KOPT-K1 (cell line): ENCODE data around the gene HBD.

Experiments used
- H3K27ac ChIP-seq: fragments of 200-600 bp; sonication (generic); 2 replicates; pipeline ENCODE4 v1.5.1; 2016; ENCODE audit warnings: antibody characterized with exemption, mild to moderate bottlenecking, low read depth, low read length; ENCODE audit not compliant: poor library complexity, severe bottlenecking
- H3K36me3 ChIP-seq: fragments of 200-600 bp; sonication (generic); 2 replicates; pipeline ENCODE4 v1.5.1; 2017; ENCODE audit warnings: antibody characterized with exemption, mild to moderate bottlenecking, low read length, moderate library complexity; ENCODE audit not compliant: insufficient read depth
- H3K9me3 ChIP-seq: fragments of 200-600 bp; sonication (generic); 2 replicates; pipeline ENCODE4 v1.5.1; 2017; ENCODE audit warnings: antibody characterized with exemption, low read length, mild to moderate bottlenecking; ENCODE audit not compliant: insufficient read depth, poor library complexity, severe bottlenecking

HBD gene

DNA sequence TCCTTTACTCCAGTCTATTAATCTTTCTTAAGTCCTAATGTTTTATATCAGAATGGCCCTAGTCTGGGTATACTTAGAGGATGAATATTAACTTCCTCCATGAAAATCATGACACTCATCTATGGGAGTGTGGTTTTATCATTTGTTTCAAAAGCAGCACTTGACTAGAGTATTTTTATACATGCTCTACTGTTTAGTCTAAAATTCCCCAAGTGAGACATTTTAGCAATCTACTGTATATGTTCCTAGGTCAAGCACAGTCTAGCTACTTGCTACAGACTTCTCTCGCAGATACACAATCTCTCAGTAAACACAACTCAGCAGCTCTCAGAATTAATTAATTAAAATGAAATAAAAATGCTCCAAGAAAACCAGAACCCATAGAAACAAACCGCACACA, 4.5 kb downstream of the HBD start:
- Histone ChIP-seq H3K36me3 (no peaks in the 10 kb centered on the region), H3K9me3 (no peaks in the 10 kb centered on the region), H3K27ac (no peak overlapping the region)

DNA sequence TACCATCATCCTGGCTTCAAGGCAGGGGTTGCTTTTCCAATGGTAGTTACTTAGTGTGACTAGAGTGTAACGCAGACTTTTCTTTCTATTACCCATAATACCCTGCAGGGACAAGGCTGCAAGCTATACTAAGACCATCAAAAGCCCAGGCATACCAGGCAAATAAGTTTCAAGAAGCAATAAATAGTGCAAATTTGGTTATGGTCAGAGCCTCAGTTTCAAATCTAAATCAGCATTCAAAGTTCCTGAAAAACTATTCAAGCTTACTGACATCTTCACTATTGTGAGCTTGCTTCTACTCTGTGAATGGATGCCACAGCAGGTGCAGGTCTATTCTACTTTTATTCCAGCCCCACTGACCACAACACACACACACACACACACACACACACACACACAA, 4.9 kb downstream of the HBD start:
- Histone ChIP-seq H3K27ac (no peak overlapping the region), H3K9me3 (no peaks in the 10 kb centered on the region), H3K36me3 (no peaks in the 10 kb centered on the region)

DNA sequence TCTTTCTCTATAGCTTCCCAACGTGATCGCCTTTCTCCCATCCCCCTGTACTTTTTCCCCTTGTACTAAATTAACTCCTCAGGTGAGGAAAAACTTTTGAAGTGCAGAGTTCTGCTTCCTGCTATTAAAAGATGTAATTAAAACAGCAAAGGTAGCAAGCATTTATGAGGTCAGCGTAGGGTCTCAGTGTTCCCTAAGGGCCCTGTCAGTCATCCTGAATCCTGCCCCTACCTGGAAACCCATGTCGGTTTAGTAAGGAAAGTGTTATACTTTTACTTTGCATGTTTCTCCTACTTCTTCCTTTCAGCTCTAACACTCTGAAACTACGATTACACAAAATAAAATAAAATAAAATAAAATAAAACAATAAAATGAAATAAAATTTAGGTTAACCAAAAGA, 6.2 kb downstream of the HBD start:
- Histone ChIP-seq H3K27ac (no peak overlapping the region), H3K9me3 (no peaks in the 10 kb centered on the region), H3K36me3 (no peaks in the 10 kb centered on the region)

DNA sequence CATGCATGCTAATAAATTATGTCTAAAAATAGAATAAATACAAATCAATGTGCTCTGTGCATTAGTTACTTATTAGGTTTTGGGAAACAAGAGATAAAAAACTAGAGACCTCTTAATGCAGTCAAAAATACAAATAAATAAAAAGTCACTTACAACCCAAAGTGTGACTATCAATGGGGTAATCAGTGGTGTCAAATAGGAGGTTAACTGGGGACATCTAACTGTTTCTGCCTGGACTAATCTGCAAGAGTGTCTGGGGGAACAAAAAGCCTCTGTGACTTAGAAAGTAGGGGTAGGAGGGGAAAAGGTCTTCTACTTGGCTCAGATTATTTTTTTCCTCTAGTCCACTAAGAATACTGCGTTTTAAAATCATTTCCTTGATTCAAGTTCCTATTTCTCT, 6.6 kb downstream of the HBD start:
- Histone ChIP-seq H3K27ac (no peak overlapping the region), H3K36me3 (no peaks in the 10 kb centered on the region), H3K9me3 (no peaks in the 10 kb centered on the region)

DNA sequence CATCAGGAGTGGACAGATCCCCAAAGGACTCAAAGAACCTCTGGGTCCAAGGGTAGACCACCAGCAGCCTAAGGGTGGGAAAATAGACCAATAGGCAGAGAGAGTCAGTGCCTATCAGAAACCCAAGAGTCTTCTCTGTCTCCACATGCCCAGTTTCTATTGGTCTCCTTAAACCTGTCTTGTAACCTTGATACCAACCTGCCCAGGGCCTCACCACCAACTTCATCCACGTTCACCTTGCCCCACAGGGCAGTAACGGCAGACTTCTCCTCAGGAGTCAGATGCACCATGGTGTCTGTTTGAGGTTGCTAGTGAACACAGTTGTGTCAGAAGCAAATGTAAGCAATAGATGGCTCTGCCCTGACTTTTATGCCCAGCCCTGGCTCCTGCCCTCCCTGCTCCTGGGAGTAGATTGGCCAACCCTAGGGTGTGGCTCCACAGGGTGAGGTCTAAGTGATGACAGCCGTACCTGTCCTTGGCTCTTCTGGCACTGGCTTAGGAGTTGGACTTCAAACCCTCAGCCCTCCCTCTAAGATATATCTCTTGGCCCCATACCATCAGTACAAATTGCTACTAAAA, 7.5 kb downstream of the HBD start, which contains the start of gene HBB:
TSS of gene HBB (minus strand) at position 340 of the 579 bp plus-strand sequence. CDS start at position 290, 50 bp downstream.
- Histone ChIP-seq H3K27ac (no peak within 1 kb of the TSS), H3K36me3 (no peaks in the 10 kb centered on the region), H3K9me3 (no peaks in the 10 kb centered on the region)

DNA sequence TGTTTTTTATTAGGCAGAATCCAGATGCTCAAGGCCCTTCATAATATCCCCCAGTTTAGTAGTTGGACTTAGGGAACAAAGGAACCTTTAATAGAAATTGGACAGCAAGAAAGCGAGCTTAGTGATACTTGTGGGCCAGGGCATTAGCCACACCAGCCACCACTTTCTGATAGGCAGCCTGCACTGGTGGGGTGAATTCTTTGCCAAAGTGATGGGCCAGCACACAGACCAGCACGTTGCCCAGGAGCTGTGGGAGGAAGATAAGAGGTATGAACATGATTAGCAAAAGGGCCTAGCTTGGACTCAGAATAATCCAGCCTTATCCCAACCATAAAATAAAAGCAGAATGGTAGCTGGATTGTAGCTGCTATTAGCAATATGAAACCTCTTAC, 8.8 kb downstream of the HBD start:
- no peak overlapping the region for H3K27ac ChIP-seq
- H3K9me3 ChIP-seq = no peaks in the 10 kb centered on the region
- no peaks in the 10 kb centered on the region for H3K36me3 ChIP-seq

DNA sequence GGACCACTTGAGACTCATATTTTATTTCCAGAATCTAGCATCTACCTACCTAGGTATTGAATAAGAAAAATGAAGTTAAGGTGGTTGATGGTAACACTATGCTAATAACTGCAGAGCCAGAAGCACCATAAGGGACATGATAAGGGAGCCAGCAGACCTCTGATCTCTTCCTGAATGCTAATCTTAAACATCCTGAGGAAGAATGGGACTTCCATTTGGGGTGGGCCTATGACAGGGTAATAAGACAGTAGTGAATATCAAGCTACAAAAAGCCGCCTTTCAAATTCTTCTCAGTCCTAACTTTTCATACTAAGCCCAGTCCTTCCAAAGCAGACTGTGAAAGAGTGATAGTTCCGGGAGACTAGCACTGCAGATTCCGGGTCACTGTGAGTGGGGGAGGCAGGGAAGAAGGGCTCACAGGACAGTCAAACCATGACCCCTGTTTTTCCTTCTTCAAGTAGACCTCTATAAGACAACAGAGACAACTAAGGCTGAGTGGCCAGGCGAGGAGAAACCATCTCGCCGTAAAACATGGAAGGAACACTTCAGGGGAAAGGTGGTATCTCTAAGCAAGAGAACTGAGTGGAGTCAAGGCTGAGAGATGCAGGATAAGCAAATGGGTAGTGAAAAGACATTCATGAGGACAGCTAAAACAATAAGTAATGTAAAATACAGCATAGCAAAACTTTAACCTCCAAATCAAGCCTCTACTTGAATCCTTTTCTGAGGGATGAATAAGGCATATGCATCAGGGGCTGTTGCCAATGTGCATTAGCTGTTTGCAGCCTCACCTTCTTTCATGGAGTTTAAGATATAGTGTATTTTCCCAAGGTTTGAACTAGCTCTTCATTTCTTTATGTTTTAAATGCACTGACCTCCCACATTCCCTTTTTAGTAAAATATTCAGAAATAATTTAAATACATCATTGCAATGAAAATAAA, 9.5 kb downstream of the HBD start:
- H3K9me3 ChIP-seq = no peaks in the 10 kb centered on the region
- H3K27ac ChIP-seq = no peak overlapping the region
- no peaks in the 10 kb centered on the region for H3K36me3 ChIP-seq

DNA sequence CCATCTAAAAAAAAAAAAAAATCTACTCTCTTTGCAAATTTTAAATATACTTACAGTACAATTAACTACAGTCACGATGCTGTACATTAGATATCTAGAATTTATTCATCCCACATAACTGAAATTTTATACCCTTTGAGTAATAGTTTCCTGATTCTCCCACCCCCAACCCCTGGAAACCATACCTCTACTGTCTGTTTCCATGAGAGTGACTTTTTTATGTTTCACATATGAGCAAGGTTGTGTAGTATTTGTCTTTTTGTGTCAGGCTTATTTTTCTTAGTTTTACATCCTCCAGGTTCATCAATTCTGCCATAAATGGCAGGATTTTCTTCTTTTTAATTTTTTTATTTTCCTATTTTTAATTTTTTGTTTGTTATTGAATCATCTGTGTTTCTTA, 10.6 kb downstream of the HBD start:
- H3K9me3 ChIP-seq = no peaks in the 10 kb centered on the region
- no peak overlapping the region for H3K27ac ChIP-seq
- H3K36me3 ChIP-seq = no peaks in the 10 kb centered on the region

DNA sequence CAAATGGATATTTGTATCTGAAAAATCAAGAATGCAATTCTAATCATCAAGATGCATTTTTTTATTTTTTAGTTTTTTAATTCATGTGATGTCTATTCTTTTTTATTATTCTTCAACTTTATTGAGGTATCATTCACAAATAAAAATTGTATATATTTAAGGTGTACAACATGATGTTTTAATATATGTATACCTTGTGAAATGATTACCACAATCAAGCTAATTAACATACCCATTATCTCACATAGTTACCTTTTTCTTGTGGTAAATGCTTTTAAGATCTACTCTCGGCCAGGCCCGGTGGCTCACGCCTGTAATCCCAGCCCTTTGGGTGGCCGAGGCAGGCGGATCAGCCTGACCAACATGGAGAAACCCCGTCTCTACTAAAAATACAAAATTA, 11.1 kb downstream of the HBD start:
- Histone ChIP-seq H3K36me3 (no peaks in the 10 kb centered on the region), H3K9me3 (no peaks in the 10 kb centered on the region), H3K27ac (no peak overlapping the region)

DNA sequence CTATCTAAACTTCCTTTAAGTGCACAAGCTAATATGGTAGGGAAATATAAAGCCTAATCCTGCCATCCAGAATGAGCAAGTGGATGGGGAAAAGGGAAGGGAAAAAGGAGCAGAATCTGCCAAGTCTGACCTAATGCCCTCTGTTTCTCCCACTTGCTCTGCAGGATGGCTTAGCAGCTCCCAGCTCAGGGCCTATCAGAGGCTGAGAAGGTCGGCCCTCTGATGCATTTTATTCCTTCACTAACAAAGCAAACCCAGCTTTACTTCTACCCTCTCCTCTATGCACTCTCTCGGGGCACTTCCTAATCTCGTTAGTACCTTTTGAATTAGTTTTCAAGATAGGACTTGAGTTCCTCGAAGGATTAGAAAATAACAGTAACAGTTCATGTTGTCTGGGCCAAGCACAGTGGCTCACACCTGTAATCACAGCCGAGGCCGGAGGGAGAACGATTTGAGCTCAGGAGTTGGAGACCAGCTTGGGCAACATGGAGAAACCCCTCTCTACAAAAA, 23.9 kb downstream of the HBD start:
- Histone ChIP-seq H3K9me3 (no peaks in the 10 kb centered on the region), H3K36me3 (no peaks in the 10 kb centered on the region), H3K27ac (no peak overlapping the region)

DNA sequence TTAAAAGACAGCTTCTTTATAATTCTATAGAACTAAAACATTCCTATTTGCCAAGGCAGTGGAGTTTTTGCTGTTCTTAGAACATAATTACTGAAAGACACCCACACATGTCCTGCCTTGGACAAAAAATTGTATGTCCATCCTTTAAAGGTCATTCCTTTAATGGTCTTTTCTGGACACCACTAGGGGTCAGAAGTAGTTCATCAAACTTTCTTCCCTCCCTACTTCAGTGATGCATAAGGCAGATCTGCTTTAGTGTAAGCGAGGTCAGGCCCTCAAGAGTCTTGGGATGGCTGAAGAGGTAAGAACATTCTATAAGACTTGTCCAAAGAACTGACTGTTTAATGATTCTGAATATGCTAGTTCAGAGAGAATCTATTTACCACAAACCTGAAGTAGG, 29.5 kb downstream of the HBD start:
- Histone ChIP-seq H3K36me3 (no peaks in the 10 kb centered on the region), H3K9me3 (no peaks in the 10 kb centered on the region), H3K27ac (no peak overlapping the region)

DNA sequence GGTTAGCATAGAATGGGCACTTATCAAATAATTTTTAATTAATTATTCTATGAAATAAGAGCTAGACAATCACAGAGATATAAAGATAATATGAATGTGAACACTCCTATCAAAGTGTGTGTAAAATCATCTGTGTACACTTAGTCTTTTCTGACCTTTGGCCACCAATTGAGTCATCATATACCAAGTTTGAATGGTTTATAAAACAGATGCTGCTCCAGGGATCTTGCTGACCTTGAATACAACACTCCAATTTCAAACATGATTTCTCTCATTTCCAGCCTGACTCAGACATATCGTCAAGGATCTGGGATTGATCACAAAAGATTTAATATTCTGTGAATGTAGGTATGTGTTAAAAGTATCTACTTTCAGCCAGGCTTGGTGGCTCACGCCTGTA, 30.9 kb downstream of the HBD start:
- no peaks in the 10 kb centered on the region for H3K36me3 ChIP-seq
- H3K27ac ChIP-seq = no peak overlapping the region
- no peaks in the 10 kb centered on the region for H3K9me3 ChIP-seq

DNA sequence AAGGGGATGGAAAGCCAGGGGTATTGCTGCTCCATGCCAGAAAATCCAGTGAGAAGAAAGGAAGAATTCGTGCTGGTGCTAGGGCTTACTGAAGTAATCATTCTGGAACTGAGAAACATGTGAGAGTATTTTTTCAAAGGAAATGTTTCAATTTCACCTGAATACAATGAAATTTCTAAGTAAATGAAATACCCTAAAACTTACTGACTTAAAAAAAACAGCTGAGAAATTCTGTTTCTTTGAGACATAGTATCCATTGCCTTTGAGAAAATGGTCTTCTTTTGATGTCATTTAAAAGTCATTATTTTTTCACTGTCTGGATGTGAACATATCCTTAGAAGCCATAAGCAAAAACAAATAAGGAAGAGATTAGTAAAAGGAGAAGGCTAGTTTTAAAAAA, 33.7 kb downstream of the HBD start, which contains the start of gene OR51V1:
TSS of gene OR51V1 (minus strand) at position 101 of the 400 bp plus-strand sequence. CDS start at position 101, 0 bp downstream.
- H3K27ac ChIP-seq = no peak within 1 kb of the TSS
- H3K9me3 ChIP-seq = no peaks in the 10 kb centered on the region
- no peaks in the 10 kb centered on the region for H3K36me3 ChIP-seq

DNA sequence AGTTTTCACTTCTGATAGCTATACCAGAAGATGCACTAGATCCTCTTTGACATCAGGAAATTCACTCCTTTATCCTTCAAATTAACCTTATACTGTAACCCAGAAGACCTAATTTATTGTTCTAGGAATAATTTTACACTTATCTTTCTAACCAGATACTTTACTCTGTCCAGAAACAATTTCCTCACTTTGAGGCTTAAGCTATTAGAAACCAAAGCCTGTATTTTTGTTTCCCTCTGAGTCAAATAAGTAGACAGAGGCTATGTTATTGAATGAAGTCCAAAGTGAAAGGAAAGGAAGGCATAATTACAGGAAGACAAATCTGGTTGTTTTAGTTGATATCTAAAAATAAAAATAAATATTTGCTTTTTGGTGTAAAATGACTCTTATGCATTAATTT, 36.0 kb downstream of the HBD start:
- Histone ChIP-seq H3K9me3 (no peaks in the 10 kb centered on the region), H3K36me3 (no peaks in the 10 kb centered on the region), H3K27ac (no peak overlapping the region)

DNA sequence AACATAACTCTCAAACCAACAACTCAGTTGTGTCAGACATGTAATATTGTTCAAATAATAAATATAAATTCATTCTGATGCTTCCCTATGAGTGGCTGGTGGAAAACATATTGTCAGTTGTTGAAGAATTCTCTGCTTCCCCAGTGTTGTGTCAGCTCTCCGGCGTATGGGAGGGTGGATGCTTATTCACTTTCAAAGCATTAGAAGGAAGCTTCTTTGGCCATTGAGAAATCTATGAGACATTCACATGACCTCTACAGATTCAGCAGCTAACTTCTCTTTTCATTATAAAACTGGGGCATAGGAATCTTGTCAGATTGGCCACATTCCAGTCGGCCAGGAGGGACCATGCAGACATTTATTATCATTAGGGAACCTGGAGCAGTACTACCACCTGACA, 36.7 kb downstream of the HBD start:
- no peaks in the 10 kb centered on the region for H3K9me3 ChIP-seq
- no peaks in the 10 kb centered on the region for H3K36me3 ChIP-seq
- H3K27ac ChIP-seq = no peak overlapping the region
